Hepatocyte (in vitro differentiated cells): ENCODE measurements around the gene NME2. TPM values are rescaled to one million over a fixed set of nuclear protein-coding genes. Genes with fewer than 3 reads are reported as not detected.
"Not testable (repeated sequence)": the region's sequence is repeated elsewhere in the genome, so short reads cannot be mapped to it uniquely, and the experiment has no call there.

ENCODE experiments used
- DNase-seq: peaks from one replicate; pipeline ENCODE4 v3.0.0-alpha.2; 2016; ENCODE audit warnings: low spot score
- H2AFZ ChIP-seq: fragments of 200-600 bp; sonication (generic); 2 replicates; pipeline ENCODE4 v1.6.0; 2016; ENCODE audit warnings: antibody characterized with exemption, mild to moderate bottlenecking
- H3K27ac ChIP-seq: fragments of 200-600 bp; sonication (generic); 2 replicates; pipeline ENCODE4 v1.5.1; 2016; ENCODE audit warnings: mild to moderate bottlenecking
- H3K27me3 ChIP-seq: fragments of 200-600 bp; sonication (generic); 2 replicates; pipeline ENCODE4 v1.6.1; 2016
- H3K36me3 ChIP-seq: fragments of 200-600 bp; sonication (generic); replicated peaks from 2 replicates; pipeline ENCODE4 v1.5.1; 2016; ENCODE audit warnings: low read depth; ENCODE audit not compliant: insufficient read depth
- H3K4me1 ChIP-seq: fragments of 200-600 bp; sonication (generic); 2 replicates; pipeline ENCODE4 v1.5.1; 2016; ENCODE audit warnings: mild to moderate bottlenecking, moderate library complexity; ENCODE audit not compliant: insufficient read depth
- H3K4me2 ChIP-seq: fragments of 200-600 bp; sonication (generic); 2 replicates; pipeline ENCODE4 v1.6.0; 2016
- H3K4me3 ChIP-seq: fragments of 200-600 bp; sonication (generic); 2 replicates; pipeline ENCODE4 v1.5.1; 2016; ENCODE audit warnings: mild to moderate bottlenecking
- H3K79me2 ChIP-seq: fragments of 200-600 bp; sonication (generic); 2 replicates; pipeline ENCODE4 v1.6.0; 2017; ENCODE audit warnings: mild to moderate bottlenecking
- H3K9me2 ChIP-seq: fragments of 200-600 bp; sonication (generic); replicated peaks from 2 replicates; pipeline ENCODE4 v1.6.0; 2017; ENCODE audit warnings: mild to moderate bottlenecking; ENCODE audit not compliant: insufficient read depth
- H3K9me3 ChIP-seq: fragments of 200-600 bp; sonication (generic); 2 replicates; pipeline ENCODE4 v1.5.1; 2016; ENCODE audit warnings: low read depth, mild to moderate bottlenecking
- H4K20me1 ChIP-seq: fragments of 200-600 bp; sonication (generic); 2 replicates; pipeline ENCODE4 v1.6.0; 2016; ENCODE audit warnings: mild to moderate bottlenecking; ENCODE audit not compliant: insufficient read depth, poor library complexity, severe bottlenecking
- CTCF ChIP-seq: fragments of 200-600 bp; sonication (generic); IDR thresholded peaks from 2 replicates; pipeline ENCODE4 v1.5.1; 2016; ENCODE audit warnings: antibody characterized with exemption, mild to moderate bottlenecking; ENCODE audit not compliant: poor library complexity
- EZH2 ChIP-seq: fragments of 200-600 bp; sonication (generic); IDR thresholded peaks from 2 replicates; pipeline ENCODE4 v1.6.1; 2016; ENCODE audit warnings: antibody characterized with exemption, mild to moderate bottlenecking, borderline replicate concordance
- EZH2phosphoT487 ChIP-seq: fragments of 200-600 bp; sonication (generic); IDR thresholded peaks from one replicate; pipeline ENCODE4 v1.6.1; 2018; ENCODE audit warnings: antibody characterized with exemption, mild to moderate bottlenecking, low read depth, moderate library complexity; ENCODE audit not compliant: unreplicated experiment, severe bottlenecking
- WGBS: methylation state at CpG from one replicate; pipeline ENCODE4 v1.1.6; 2016; ENCODE audit warnings: low lambda C conversion rate; ENCODE audit errors: missing lambda C conversion rate; 5-methylcytosine and 5-hydroxymethylcytosine counted together
- polyA plus RNA-seq: library from polyadenylated mRNA; unstranded; fragments of >200 nt; fragmentation: Nextera tagmentation; extraction: Ambion mirVana; gene quantifications from 2 replicates; pipeline ENCODE4 v1.2.1, GENCODE V29; 2016
- total RNA-seq: library from RNA; depleted of rRNA; stranded (reverse); fragments of >200 nt; gene quantifications from 2 replicates; pipeline ENCODE4 v1.2.3, GENCODE V29; 2014

Gene NME2
- total and polyA plus RNA-seq, 2 experiments from 2014 or later = 290 to 531 TPM

DNA sequence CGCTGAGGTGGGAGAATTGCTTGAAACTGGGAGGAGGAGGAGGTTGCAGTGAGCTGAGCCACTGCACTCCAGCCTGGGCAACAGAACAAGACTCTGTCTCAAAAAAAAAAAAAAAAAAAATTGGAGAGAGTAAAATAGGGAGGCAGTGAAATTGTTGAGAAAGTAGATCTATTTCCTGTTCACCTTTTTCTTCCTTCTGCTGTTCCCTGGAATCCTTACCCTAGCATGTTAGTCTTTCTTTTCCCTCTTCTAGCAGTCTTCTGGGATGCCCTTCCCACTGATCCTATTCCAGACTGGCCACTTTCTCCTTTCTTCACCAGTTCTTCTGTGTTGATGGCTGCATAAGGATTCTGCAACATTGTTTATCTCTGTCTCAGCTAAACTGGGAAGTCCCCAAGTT is 3.1 kb downstream of the NME2 start:
- Histone ChIP-seq H3K4me3 (no peak overlapping the region), H4K20me1 (no peaks in the 10 kb centered on the region), H3K9me2 (no peaks in the 10 kb centered on the region), H3K4me2 (no peak overlapping the region), H3K36me3 (no peaks in the 10 kb centered on the region), H3K4me1 (peaks cover 8% of the 10 kb centered on the region), H3K9me3 (no peaks in the 10 kb centered on the region), H3K27me3 (no peaks in the 10 kb centered on the region), H3K27ac (no peak overlapping the region), H3K79me2 (peaks cover 11% of the 10 kb centered on the region), H2AFZ (no peak overlapping the region)
- no peak for TF ChIP-seq EZH2phosphoT487
- WGBS = 100% methylated on average over 1 of the region's 1 CpG
- no peak for DNase-seq

DNA sequence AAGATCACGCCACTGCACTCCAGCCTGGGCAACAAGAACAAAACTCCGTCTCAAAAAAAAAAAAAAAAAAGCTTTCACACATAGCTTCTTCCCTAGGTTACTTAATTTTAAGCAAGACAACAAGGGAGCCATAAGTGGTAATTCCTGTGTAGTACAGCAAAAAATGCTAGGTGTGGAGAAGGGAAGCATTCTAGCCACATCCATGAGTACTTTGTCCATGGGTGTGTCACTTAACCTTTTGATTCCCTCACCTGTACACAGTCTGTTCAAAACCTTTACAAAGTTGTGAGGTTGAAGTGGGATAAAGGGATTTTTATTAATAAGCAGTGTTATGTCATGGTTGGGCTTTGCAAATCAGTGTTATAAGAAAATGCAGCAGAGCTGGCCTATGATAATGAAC is 4.5 kb downstream of the NME2 start:
- no peak for DNase-seq
- no peak for TF ChIP-seq EZH2phosphoT487
- TF ChIP-seq CTCF = no peak
- TF ChIP-seq EZH2 = no peak
- WGBS = 89% methylated on average over 2 of the region's 2 CpGs
- Histone ChIP-seq H3K4me3 (no peak overlapping the region), H3K4me1 (peaks cover 8% of the 10 kb centered on the region), H3K36me3 (no peaks in the 10 kb centered on the region), H3K27ac (peak overlapping the region; percentile 20), H3K27me3 (no peaks in the 10 kb centered on the region), H2AFZ (no peak overlapping the region), H3K79me2 (peaks cover 11% of the 10 kb centered on the region), H3K9me2 (no peaks in the 10 kb centered on the region), H3K4me2 (no peak overlapping the region), H3K9me3 (no peaks in the 10 kb centered on the region), H4K20me1 (no peaks in the 10 kb centered on the region)

DNA sequence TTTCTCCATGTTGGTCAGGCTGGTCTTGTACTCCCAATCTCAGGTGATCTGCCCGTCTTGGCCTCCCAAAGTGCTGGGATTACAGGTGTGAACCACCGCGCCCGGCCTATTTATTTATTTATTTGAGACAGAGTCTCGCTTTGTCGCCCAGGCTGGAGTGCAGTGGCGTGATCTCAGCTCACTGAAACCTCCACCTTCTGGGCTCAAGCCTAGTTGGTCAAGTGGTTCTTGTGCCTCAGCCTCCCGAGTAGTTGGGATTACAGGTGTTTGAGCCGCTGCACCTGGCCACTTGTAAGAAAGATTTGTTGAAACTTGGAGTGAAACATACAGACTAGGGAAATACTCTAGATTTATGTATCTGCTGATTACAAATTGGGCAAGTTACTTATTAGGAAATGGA is 5.8 kb downstream of the NME2 start:
- H2AFZ ChIP-seq, H3K4me3 ChIP-seq, DNase-seq, H3K9me2 ChIP-seq, H3K4me2 ChIP-seq, H3K36me3 ChIP-seq, H3K27me3 ChIP-seq, H4K20me1 ChIP-seq, H3K4me1 ChIP-seq, H3K27ac ChIP-seq, H3K9me3 ChIP-seq: not testable (repeated sequence)
- 97% methylated on average over 9 of the region's 9 CpGs for WGBS
- peaks cover 11% of the 10 kb centered on the region for H3K79me2 ChIP-seq

DNA sequence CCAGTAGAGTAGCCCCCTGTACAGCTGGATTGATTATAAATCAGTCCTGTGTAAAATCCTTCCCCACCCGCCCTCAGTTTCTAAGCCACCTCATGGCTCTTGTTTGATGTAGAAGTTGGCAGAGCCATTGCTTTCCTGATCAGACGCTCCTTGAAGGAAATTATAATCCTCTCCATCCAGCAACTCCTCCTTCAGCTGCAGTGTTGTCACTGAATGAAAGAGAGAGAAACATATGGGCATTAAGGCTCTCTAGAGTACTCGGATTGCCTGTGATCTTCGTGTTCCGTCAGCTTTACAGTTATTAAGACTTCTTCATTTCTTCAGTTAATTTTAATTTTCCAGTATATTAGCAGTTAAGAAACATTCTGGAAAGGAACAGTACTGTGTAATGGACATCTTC is 14.3 kb downstream of the NME2 start:
- H3K4me3 ChIP-seq = no peak overlapping the region
- no peak overlapping the region for H2AFZ ChIP-seq
- H3K79me2 ChIP-seq = no peaks in the 10 kb centered on the region
- 72% methylated on average over 5 of the region's 5 CpGs for WGBS
- H3K4me2 ChIP-seq = no peak overlapping the region
- H3K36me3 ChIP-seq = no peaks in the 10 kb centered on the region
- no peak overlapping the region for H3K27ac ChIP-seq
- no peak for TF ChIP-seq EZH2phosphoT487
- no peak for TF ChIP-seq CTCF
- TF ChIP-seq EZH2 = no peak
- no peak for DNase-seq
- no peaks in the 10 kb centered on the region for H4K20me1 ChIP-seq
- H3K9me3 ChIP-seq = no peaks in the 10 kb centered on the region
- no peaks in the 10 kb centered on the region for H3K27me3 ChIP-seq
- no peaks in the 10 kb centered on the region for H3K9me2 ChIP-seq
- H3K4me1 ChIP-seq = no peaks in the 10 kb centered on the region

DNA sequence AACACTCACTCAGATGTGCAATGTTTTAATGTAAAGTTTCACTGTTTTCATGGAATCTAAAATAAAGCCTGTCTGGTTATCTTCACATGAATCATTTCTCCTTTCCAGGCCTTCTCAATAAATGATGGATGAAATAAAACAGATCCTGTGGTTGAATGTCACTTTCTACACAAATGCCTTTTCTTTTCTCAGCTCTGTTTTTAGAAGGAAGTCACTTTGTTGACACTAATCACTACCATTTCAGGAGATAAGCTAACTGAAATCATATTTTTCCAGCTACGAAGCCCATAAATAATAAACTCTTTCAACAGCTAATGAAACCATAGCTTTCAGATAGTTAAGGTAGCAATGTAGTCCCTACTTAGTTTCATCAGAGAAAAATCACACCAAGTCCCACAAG is 17.9 kb downstream of the NME2 start:
- Histone ChIP-seq H3K9me3 (no peaks in the 10 kb centered on the region), H3K4me2 (no peak overlapping the region), H3K9me2 (no peaks in the 10 kb centered on the region), H4K20me1 (no peaks in the 10 kb centered on the region), H3K4me3 (no peak overlapping the region), H3K79me2 (no peaks in the 10 kb centered on the region), H3K4me1 (no peaks in the 10 kb centered on the region), H3K27me3 (no peaks in the 10 kb centered on the region), H3K27ac (no peak overlapping the region), H3K36me3 (no peaks in the 10 kb centered on the region), H2AFZ (no peak overlapping the region)
- TF ChIP-seq EZH2phosphoT487 (no peak), CTCF (no peak), EZH2 (no peak)
- no peak for DNase-seq
- WGBS = 64% methylated on average over 1 of the region's 1 CpG
